Omental fat pad (tissue), 4 donors: Measurements from ENCODE around the gene ARAP1. TPM values are rescaled to one million over a fixed set of nuclear protein-coding genes. Genes with fewer than 3 reads are reported as not detected.

Experiments
- ATAC-seq: fragments of 150-250 bp; one replicate; pipeline ENCODE4 v1.9.1; 2016; ENCODE audit warnings: mild to moderate bottlenecking, moderate library complexity; ENCODE audit not compliant: low FRiP score
- DNase-seq: peaks from one replicate; pipeline ENCODE4 v3.0.0-alpha.2; 2019; ENCODE audit warnings: low spot score
- total RNA-seq, 4 donors: library from RNA; depleted of rRNA; stranded (reverse); fragments of >200 nt; gene quantifications; one replicate each; pipeline ENCODE4 v1.1.0, GENCODE V29; 2016
- TF ChIP-seq, protein P1 (sequence below), 3 donors: fragments of 450-650 bp; IDR thresholded peaks; one replicate each; pipeline ENCODE4 v1.5.1; 2016 to 2017; ENCODE audit warnings: antibody characterized with exemption in 3 of 3, mild to moderate bottlenecking in 3 of 3, moderate library complexity in 2 of 3

Gene ARAP1
- total RNA-seq, 4 donors from 2014 or later, result 112 to 204 (median 123) TPM

DNA sequence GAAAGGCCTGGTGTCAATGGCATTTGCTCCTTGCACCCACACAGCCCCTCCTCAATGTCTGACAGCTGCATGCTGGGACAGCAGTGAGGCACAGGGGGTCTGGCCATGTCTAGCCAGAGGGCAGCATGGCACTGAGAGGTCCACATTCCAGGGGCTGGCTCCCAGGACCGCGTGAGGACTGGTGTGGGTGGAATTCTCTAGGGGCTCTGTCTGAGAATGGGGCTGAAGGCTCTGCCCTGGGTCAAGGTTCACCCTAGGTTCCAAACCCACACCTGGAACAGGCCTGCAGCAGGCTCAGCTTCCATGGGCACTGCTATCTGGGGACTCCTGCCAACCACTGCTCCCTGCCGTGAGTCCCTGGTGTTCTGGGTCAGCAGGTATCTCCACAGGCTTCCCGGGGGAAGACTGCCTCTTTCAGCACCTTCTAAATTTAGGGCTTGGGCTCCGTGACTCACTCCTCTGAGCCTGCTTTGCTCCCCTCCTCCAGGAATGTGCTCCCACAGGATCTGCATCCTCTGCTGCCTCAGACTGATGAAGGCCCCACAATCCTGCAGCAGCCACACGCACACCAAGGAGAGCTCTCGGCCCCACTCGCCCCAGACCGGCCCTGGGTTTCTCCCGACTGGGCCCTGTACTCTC lies 37.4 kb upstream of the ARAP1 start:
- TF ChIP-seq, protein P1, sequence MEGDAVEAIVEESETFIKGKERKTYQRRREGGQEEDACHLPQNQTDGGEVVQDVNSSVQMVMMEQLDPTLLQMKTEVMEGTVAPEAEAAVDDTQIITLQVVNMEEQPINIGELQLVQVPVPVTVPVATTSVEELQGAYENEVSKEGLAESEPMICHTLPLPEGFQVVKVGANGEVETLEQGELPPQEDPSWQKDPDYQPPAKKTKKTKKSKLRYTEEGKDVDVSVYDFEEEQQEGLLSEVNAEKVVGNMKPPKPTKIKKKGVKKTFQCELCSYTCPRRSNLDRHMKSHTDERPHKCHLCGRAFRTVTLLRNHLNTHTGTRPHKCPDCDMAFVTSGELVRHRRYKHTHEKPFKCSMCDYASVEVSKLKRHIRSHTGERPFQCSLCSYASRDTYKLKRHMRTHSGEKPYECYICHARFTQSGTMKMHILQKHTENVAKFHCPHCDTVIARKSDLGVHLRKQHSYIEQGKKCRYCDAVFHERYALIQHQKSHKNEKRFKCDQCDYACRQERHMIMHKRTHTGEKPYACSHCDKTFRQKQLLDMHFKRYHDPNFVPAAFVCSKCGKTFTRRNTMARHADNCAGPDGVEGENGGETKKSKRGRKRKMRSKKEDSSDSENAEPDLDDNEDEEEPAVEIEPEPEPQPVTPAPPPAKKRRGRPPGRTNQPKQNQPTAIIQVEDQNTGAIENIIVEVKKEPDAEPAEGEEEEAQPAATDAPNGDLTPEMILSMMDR (IDR thresholded peaks at IDR 0.05), result no peak
- no peak for DNase-seq
- ATAC-seq, result no peak

DNA sequence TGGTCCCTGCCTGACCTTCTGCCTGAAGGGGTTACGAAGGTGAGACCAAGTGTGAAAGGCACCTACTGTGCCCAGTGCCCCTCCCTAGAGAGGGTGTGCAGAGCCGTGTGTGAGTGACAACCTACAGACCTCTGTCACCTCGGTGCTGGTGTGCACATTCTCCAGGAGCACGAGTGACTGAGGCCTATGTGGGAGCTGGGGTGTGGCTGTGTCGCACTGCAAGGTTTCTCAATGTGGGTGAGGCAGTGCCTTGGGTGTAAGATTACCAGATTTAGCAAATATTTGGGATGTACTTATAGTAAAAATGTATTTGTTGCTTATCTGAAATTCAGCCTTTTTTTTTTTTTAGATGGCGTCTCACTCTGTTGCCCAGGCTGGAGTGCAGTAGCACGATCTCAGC lies 36.0 kb upstream of the ARAP1 start:
- TF ChIP-seq, protein P1 (IDR thresholded peaks at IDR 0.05), result no peak
- no peak for DNase-seq
- no peak for ATAC-seq

DNA sequence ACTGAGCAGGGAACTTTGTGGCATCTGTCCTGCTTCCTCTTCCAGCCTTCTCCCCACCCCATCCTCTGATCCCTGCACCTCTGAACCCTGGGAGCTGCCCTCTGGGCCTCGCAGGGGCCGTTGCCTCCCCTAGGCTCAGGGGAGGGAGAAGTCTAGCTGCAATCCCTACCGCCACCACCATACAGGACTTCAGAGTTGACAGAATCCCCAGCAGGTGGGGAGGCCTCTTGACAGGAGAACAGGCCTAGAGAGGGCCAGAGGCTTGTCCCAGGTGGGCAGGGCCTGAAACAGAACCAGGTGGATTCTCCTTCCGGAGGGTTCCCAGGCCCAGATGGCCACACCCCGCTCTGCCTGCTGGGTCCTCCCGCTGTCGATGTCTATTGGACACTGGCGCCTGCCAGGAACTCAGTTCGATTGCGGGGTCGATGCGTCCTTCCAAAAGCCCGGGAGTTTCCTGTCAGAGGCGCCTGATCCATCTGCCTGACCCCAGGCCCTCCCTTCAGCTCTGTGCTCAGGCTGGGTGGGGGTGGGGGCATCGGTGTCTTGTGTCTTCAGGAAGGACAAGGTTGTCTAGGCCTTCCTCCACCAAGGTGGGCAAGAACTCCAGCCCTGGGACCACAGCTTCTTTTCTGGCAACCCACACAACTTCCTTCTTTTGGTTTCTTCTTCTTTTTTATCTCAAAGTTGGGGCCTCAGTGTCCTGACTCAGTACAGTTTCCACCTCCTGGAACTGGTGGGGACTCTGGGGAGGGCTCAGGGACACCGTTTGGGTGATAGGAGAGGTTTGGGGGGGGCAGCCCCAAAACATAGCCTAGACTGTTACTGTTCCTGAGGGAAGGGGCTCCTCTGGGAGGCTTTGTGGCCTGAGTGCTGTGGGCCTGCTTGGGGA lies 35.3 kb upstream of the ARAP1 start:
- TF ChIP-seq, protein P1 (IDR thresholded peaks at IDR 0.05), result no peak
- no peak for DNase-seq
- ATAC-seq, result no peak

DNA sequence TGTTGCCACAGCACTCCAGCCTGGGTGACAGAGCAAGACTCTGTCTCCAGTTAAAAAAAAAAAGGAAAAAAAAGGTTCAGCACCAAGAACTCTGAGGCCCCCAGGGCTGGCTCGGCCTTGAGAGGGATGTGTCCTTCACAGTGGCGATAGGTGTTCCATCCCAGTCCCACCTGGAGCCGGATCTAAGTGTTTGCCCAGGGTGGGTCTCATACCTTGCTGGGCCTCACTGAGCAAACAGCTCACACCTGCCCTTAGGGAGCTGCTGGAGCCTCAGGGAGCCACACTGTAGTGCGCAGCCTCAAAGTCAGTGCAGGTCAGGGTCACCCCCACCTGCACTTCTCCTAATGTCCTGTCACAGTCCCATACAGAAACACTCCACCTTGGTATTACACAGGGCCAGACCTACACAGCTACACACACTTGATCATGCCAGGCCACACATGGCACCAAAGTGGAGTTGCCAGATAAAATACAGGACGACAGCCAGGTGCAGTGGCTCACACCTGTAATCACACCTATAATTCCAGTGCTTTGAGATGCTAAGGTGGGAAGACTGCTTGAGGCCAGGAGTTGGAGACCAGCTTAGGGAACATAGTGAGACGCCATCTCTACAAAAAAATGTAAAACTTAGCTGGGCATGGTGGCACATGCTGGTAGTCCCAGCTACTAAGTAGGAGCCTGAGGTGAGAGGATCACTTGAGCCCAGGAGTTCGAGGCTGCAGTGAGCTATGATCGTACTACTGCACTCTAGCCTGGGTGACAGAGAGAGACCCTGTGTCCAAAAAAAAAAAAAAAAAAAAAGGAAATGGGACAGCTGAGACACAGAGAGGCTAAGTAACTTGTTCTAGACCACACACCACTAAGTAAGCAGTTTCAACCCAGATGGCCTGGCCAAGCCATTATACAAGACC lies 34.4 kb upstream of the ARAP1 start:
- no peak for ATAC-seq
- DNase-seq, result no peak
- TF ChIP-seq, protein P1 (IDR thresholded peaks at IDR 0.05), result no peak

DNA sequence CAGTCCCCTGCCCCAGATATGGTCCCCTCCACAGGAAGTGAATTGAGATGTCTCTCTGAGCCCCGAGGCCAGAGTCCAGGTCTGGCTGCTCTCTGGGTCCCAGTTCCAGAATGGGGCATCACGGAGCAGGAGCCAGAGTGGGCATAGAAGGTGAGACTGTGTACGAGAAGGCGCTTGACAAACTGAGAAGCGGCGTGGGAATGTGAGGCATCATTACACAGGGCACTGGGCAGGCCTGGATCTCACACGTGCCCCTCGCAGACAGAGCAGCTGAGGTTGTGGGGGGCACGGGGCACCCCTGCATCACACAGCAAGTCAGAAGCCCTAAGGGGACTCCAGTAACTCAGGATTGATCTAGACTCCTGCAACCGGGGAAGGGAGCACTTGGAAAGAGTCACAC lies 32.5 kb upstream of the ARAP1 start:
- ATAC-seq (no peak), DNase-seq (no peak)
- TF ChIP-seq, protein P1 (IDR thresholded peaks at IDR 0.05), result no peak

DNA sequence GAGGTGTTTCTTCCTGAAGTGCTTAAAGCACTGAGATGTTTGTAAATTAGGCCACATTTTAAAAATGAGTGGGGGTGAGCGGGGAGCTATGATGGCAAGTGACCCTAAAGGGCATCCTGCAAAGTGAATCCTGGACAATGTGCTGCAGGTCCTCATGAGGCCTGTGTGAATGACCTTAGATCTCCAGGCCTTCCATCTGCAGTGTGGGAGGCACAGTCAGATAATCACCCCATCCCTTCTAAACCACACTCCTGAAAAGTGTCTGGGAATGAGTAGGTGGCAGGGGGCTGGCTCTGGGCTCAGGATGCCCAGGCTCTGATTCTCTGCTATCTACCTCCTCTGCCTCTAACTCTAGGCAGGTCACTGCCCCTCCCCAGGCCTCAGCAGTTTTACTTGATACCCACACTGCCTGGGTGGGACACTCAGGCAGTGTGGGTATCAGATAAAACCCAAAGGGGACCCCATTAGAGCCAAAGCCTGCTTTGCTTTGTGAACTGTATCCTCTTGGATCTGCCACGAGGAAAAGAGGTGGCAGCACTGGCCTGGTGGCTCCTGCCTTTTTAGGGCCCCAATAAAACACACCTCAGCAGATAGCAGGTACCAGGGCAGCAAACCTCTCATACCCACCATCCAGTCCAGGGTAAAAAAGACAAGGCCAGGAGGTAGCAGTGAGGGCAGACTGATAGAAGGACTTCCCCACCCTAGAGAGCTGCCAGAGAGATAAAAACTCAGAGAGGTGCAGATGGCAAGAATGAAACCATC lies 31.1 kb upstream of the ARAP1 start:
- TF ChIP-seq, protein P1 (IDR thresholded peaks at IDR 0.05), result no peak
- no peak for ATAC-seq

More for the DNA sequence above, 31.1 kb upstream of the ARAP1 start:
- no peak for DNase-seq
